SK-N-SH treated with all-trans-retinoic acid at 6 μM for 48 hours (cell line): ENCODE data around the gene ERH.

Experiments
- ATAC-seq: fragments of 200-7000 bp; cut with Tn5 transposase; 3 replicates; pipeline ENCODE4 v1.9.1; 2020; ENCODE audit warnings: mild to moderate bottlenecking, moderate library complexity
- ARNTL ChIP-seq: fragments of 450-650 bp; formaldehyde crosslinking; IDR thresholded peaks from 2 replicates; pipeline ENCODE4 v1.5.0; 2020; ENCODE audit warnings: low read depth, mild to moderate bottlenecking, moderate library complexity, borderline replicate concordance
- BACH2 ChIP-seq: fragments of 250-450 bp; sonication (Bioruptor Pico); IDR thresholded peaks from 2 replicates; pipeline ENCODE4 v1.9.0; 2021; ENCODE audit warnings: mild to moderate bottlenecking, borderline replicate concordance
- CSDC2 ChIP-seq: fragments of 250-450 bp; sonication (Bioruptor Pico); IDR thresholded peaks from 2 replicates; pipeline ENCODE4 v1.5.0; 2020; ENCODE audit warnings: mild to moderate bottlenecking, moderate library complexity
- ESRRG ChIP-seq: fragments of 250-450 bp; sonication (Bioruptor Pico); IDR thresholded peaks from 2 replicates; pipeline ENCODE4 v1.6.1; 2021; ENCODE audit warnings: mild to moderate bottlenecking
- GLIS3 ChIP-seq: fragments of 250-450 bp; sonication (Bioruptor Pico); IDR thresholded peaks from 2 replicates; pipeline ENCODE4 v1.5.0; 2020; ENCODE audit warnings: mild to moderate bottlenecking, moderate library complexity
- ISL1 ChIP-seq: fragments of 250-450 bp; sonication (Bioruptor Pico); IDR thresholded peaks from 2 replicates; pipeline ENCODE4 v2.1.2; 2022; ENCODE audit warnings: mild to moderate bottlenecking, moderate library complexity
- OSR1 ChIP-seq: fragments of 250-450 bp; sonication (Bioruptor Pico); IDR thresholded peaks from 2 replicates; pipeline ENCODE4 v1.8.0; 2022; ENCODE audit warnings: moderate library complexity, mild to moderate bottlenecking, inconsistent platforms
- POU6F1 ChIP-seq: fragments of 250-450 bp; sonication (Bioruptor Pico); IDR thresholded peaks from 2 replicates; pipeline ENCODE4 v1.8.0; 2021; ENCODE audit warnings: low read depth, mild to moderate bottlenecking, moderate library complexity, borderline replicate concordance
- PPARA ChIP-seq: fragments of 250-450 bp; sonication (Bioruptor Pico); IDR thresholded peaks from 2 replicates; pipeline ENCODE4 v1.5.0; 2020; ENCODE audit warnings: mild to moderate bottlenecking, borderline replicate concordance
- SNAI2 ChIP-seq: fragments of 250-450 bp; sonication (Bioruptor Pico); IDR thresholded peaks from 2 replicates; pipeline ENCODE4 v1.5.0; 2020; ENCODE audit warnings: mild to moderate bottlenecking, moderate library complexity
- TCF4 ChIP-seq: fragments of 250-450 bp; sonication (Bioruptor Pico); IDR thresholded peaks from 2 replicates; pipeline ENCODE4 v1.8.0; 2021; ENCODE audit warnings: mild to moderate bottlenecking, moderate library complexity, borderline replicate concordance
- TOX ChIP-seq: fragments of 250-450 bp; sonication (Bioruptor Pico); IDR thresholded peaks from 2 replicates; pipeline ENCODE4 v1.8.0; 2021; ENCODE audit warnings: mild to moderate bottlenecking, moderate library complexity, borderline replicate concordance
- TSHZ2 ChIP-seq: fragments of 250-450 bp; sonication (Bioruptor Pico); IDR thresholded peaks from 2 replicates; pipeline ENCODE4 v1.5.0; 2020; ENCODE audit warnings: mild to moderate bottlenecking, moderate library complexity
- ZC3H10 ChIP-seq: fragments of 250-450 bp; sonication (Bioruptor Pico); IDR thresholded peaks from 2 replicates; pipeline ENCODE4 v1.5.1; 2021; ENCODE audit warnings: mild to moderate bottlenecking, moderate library complexity
- ZFP30 ChIP-seq: fragments of 450-650 bp; formaldehyde crosslinking; IDR thresholded peaks from 2 replicates; pipeline ENCODE4 v1.5.0; 2022; ENCODE audit warnings: mild to moderate bottlenecking, moderate library complexity
- ZNF565 ChIP-seq: fragments of 450-650 bp; formaldehyde crosslinking; conservative IDR thresholded peaks from 2 replicates; pipeline ENCODE4 v1.5.0; 2020; ENCODE audit warnings: low read depth, mild to moderate bottlenecking, moderate library complexity
- ZNF70 ChIP-seq: fragments of 450-650 bp; formaldehyde crosslinking; IDR thresholded peaks from 2 replicates; pipeline ENCODE4 v1.5.0; 2020; ENCODE audit warnings: mild to moderate bottlenecking, moderate library complexity
- ZNF8 ChIP-seq: fragments of 450-650 bp; formaldehyde crosslinking; IDR thresholded peaks from 2 replicates; pipeline ENCODE4 v1.5.0; 2020; ENCODE audit warnings: mild to moderate bottlenecking, moderate library complexity
- TF ChIP-seq, protein P1 (sequence below): fragments of 250-450 bp; sonication (Bioruptor Pico); IDR thresholded peaks from 2 replicates; pipeline ENCODE4 v1.5.1; 2021; ENCODE audit warnings: mild to moderate bottlenecking, moderate library complexity
- TF ChIP-seq, protein P2 (sequence below): fragments of 250-450 bp; sonication (Bioruptor Pico); IDR thresholded peaks from 2 replicates; pipeline ENCODE4 v1.5.1; 2020; ENCODE audit warnings: low read depth, mild to moderate bottlenecking, moderate library complexity

The ERH gene

GRCh38 chr14:69368381-69368780, 29.7 kb downstream of the ERH start:
- ATAC-seq, result no peak
- TF ChIP-seq OSR1 (CRISPR knock-in tag) (no peak), ZNF565 (no peak), TCF4 (CRISPR knock-in tag) (no peak)
- TF ChIP-seq, all 23 proteins: peak for 0

DNA sequence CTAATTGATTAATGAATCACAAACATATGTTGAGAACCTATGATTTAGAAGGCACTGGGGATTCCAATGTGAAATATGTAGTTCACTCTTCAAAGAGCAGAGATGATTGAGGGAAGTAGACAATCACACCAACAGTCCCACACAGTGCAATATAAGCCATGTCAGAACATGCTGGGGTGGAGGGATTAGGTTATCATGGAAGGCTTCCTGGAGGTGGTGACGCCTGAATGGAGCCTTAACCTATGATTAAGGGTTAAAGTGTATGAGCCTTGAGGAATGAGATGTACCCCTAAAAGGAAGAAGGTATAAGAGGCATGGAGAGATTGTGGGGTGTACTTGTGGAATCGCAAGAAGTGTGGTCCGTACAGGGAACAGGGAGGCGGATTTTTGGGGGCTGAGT, 31.3 kb downstream of the ERH start:
- no peak for TF ChIP-seq TOX (CRISPR knock-in tag)
- no peak for TF ChIP-seq POU6F1
- TF ChIP-seq PPARA (CRISPR knock-in tag), result no peak
- no peak for TF ChIP-seq CSDC2 (CRISPR knock-in tag)
- ATAC-seq, result no peak

DNA sequence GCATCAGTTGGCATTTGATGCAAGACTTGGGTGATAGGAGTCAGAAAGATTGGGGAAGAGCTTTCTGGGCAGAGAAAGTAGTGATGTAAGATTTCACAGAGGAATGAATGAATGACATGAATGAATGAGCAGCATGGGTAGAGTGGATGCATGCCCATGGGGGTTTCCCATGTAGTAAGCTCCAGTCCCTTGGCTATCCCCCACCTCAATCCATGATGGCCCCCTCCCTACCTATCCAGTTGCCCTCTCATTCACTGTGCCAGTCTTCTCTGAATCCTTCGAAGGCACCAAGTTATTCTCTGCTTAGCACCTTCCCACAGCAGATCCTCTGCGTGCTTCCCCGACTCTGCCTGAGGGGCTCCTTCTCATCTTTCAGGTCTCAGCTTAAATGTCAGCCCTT, 32.0 kb downstream of the ERH start:
- ATAC-seq, result no peak
- TF ChIP-seq PPARA (CRISPR knock-in tag) (no peak), GLIS3 (CRISPR knock-in tag) (no peak), CSDC2 (CRISPR knock-in tag) (no peak), TSHZ2 (no peak), ZNF70 (CRISPR knock-in tag) (no peak), TOX (CRISPR knock-in tag) (no peak)
- TF ChIP-seq, protein P1, sequence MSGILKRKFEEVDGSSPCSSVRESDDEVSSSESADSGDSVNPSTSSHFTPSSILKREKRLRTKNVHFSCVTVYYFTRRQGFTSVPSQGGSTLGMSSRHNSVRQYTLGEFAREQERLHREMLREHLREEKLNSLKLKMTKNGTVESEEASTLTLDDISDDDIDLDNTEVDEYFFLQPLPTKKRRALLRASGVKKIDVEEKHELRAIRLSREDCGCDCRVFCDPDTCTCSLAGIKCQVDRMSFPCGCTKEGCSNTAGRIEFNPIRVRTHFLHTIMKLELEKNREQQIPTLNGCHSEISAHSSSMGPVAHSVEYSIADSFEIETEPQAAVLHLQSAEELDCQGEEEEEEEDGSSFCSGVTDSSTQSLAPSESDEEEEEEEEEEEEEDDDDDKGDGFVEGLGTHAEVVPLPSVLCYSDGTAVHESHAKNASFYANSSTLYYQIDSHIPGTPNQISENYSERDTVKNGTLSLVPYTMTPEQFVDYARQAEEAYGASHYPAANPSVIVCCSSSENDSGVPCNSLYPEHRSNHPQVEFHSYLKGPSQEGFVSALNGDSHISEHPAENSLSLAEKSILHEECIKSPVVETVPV (CRISPR knock-in tag), result no peak

DNA sequence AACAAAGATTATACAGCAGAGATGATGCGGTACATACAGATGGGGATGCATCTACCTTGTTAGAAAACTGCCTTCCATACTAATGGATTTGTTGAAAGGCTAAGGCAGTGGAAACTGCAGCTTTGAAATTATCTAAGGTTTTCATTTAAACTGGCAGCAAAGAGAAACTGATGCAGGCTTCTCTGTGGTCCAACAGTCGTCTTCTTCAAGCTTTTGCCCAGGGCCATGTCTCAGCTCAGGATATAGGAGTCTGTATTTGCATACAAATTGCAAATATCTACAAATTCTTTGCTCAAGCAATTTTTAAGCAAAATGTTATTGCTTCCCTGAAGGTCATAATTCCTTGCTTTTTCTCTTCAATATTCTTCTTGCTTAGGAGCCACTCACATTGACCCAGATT, 33.7 kb downstream of the ERH start:
- ATAC-seq, result no peak
- TF ChIP-seq TOX (CRISPR knock-in tag), result no peak
- TF ChIP-seq ARNTL, result no peak
- no peak for TF ChIP-seq ESRRG
- TF ChIP-seq BACH2 (CRISPR knock-in tag), result no peak
- TF ChIP-seq ZFP30 (CRISPR knock-in tag), result no peak
- no peak for TF ChIP-seq SNAI2 (CRISPR knock-in tag)
- TF ChIP-seq ZNF565, result no peak
- TF ChIP-seq, protein P1 (CRISPR knock-in tag), result no peak
- TF ChIP-seq ZNF8 (CRISPR knock-in tag), result no peak
- TF ChIP-seq POU6F1, result no peak
- TF ChIP-seq, protein P2, sequence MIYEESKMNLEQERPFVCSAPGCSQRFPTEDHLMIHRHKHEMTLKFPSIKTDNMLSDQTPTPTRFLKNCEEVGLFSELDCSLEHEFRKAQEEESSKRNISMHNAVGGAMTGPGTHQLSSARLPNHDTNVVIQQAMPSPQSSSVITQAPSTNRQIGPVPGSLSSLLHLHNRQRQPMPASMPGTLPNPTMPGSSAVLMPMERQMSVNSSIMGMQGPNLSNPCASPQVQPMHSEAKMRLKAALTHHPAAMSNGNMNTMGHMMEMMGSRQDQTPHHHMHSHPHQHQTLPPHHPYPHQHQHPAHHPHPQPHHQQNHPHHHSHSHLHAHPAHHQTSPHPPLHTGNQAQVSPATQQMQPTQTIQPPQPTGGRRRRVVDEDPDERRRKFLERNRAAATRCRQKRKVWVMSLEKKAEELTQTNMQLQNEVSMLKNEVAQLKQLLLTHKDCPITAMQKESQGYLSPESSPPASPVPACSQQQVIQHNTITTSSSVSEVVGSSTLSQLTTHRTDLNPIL, result no peak
- no peak for TF ChIP-seq ISL1
- no peak for TF ChIP-seq OSR1 (CRISPR knock-in tag)
- no peak for TF ChIP-seq CSDC2 (CRISPR knock-in tag)
- no peak for TF ChIP-seq TCF4 (CRISPR knock-in tag)
- TF ChIP-seq PPARA (CRISPR knock-in tag), result no peak
- TF ChIP-seq GLIS3 (CRISPR knock-in tag), result no peak
- no peak for TF ChIP-seq ZC3H10 (CRISPR knock-in tag)
- TF ChIP-seq, all 23 proteins: peak for 0
